SK-N-SH (cell line): Measurements from ENCODE around the gene ARMC9.

ENCODE experiments used
- CTCF ChIP-seq: fragments of 200-600 bp; sonication (generic); IDR thresholded peaks from 2 replicates; pipeline ENCODE4 v1.6.1; 2017; ENCODE audit warnings: antibody characterized with exemption, mild to moderate bottlenecking, moderate library complexity
- EP300 ChIP-seq, 2 experiments: IDR thresholded peaks; 2 replicates each; pipeline versions ENCODE4 v1.4.0 to v1.6.1; 2012; ENCODE audit warnings: borderline replicate concordance in 1 of 2, low read depth in 1 of 2, low read length in 1 of 2
- SIN3A ChIP-seq: IDR thresholded peaks from 2 replicates; pipeline ENCODE4 v1.6.1; 2012; ENCODE audit warnings: low read depth, mild to moderate bottlenecking, low read length, moderate library complexity, borderline replicate concordance

DNA sequence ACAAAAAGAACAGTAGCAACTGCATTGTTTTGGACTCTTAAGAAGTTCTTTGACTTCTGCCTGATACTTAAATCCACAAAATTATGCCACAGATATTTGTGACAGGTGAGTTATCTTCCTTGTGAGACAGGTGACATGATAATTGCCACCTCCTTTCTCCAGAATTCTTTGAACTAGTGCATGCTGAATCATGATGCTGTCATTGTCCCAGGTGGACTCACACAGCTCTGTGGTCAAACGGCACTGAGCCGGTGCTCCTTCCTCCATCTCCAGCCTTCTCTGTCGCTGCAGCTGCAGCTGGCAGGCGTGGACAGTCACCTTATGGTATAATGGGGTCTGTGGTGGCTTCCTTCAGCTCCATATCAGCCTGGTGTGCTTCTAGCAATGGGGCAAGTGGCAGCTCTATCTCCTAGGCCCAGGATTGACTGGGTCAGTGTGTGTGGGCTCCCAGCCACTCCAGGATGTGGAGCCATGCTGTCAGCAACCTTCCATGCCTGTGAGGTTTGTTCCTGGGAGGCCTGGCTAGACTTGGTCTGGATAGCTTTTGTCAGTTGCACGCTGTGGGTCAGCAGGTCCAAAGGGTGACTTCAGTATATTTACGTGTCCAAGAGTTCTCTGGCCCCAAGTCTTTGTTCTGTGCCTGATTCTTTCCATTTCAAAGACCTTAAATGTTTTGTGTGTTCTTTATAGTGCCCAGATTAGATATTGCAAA, 15.7 kb downstream of the ARMC9 start:
- TF ChIP-seq SIN3A (no peak), CTCF (no peak), EP300 (IDR thresholded peaks at IDR 0.05; ENCODE audit: borderline replicate concordance in 1 of 2, low read depth in 1 of 2, low read length in 1 of 2) (no peak)
